Suppressor macrophage treated with lipopolysaccharide for 4 hours (primary cell): Measurements from ENCODE around the gene PPM1D.

ENCODE experiments used
- DNase-seq: peaks from one replicate; pipeline ENCODE4 v3.0.0-alpha.2; 2020

The PPM1D gene

DNA sequence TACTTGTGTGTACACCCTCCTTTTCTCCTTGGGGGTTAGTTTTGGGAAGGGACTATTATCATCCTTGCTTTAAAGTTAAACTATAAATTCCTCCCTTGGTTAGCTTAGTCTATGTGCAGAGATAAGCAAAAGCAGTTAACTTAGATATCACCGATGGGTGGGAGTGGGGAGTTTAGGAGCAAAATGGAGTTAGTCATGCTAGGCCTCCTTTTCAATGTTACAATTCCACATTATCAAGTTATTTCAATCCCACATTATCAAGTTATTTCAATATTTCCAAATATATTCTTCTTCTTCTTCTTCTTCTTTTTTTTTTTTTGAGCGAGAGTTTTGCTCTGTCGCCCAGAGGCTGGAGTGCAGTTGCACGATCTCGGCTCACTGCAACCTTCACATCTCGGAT, 76.0 kb downstream of the PPM1D start:
- DNase-seq: no peak

DNA sequence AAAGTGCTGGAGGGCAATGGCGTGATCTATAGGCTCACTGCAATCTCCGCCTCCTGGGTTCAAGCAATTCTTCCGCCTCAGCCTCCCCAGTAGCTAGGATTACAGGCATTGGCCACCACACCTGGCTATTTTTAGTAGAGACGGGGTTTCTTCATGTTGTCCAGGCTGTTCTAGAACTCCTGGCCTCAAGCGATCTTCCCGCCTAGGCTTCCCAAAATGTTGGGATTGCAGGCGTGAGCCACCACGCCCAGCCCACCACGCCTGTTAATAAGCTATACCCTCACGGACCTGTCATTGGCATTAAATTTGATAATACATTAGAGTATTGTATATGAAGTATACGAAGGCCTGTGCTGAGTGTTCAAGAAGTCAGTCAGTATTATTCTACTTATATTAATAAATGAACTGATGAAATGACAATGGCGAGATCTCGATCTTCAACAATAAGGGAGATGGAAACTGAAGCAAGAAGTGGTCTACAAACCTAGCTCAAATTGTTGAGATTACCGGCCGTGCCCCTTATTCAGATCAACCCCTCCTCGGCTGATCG, 76.8 kb downstream of the PPM1D start:
- no peak for DNase-seq

DNA sequence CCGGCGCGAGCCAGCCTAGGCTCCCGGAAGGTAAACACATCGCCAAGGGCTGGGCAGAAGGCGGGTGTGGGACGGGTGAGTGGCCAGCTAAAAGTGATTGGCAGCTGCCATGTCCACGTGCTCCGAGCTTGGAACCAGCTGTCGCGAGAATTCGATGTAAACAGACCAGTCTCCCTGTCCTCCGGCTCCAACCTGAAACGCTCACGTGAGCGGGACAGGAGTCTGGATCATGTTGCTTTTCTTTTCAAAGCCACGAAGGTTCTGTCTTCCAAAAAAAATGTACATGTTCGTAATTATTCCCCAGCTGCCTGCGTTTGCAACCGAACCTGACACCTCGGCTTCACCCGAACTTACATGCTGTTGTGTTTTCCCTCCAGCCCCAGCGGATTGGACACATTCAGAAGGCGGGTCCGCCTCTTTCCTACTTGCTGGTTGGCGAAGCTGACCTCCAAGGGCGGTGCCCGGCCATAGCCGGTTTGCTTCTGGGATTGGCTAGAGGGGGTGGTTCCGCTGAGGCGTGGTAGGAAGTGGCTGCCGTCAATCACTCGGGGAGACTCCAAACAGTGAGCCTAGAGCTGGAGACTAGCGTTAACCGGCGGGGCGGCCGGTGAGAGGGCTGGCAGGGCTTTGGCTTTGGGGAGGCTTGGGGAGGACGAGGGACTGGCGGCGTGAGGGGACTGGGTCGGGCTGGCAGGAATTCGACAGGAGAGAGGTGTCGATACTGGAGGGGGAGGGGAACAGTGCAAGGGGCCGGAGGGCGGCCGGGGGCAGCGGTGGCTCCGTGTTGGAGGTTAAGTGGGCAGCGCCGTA, 77.5 kb downstream of the PPM1D start, which contains the start of gene BCAS3:
BCAS3 (plus strand) TSS at position 544 of the 810 bp plus-strand sequence.
- peak; percentile 99 for DNase-seq

DNA sequence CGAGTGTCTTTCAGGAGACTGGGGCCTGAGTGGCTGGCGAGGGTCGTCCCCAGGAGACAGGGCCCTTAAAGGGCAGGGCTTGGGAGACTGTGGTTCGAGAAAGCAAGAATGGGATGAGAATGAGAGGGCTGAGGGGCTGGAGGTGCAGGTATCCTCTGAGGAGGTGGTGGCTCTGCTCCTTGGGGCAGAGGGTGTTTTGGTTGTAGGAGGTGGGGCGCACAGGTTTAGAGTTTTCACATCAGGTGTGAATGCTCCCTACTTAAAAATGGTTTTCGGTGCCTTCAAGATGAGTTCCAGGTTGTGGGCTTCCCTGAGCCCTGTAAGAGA, 78.1 kb downstream of the PPM1D start:
- no peak for DNase-seq

DNA sequence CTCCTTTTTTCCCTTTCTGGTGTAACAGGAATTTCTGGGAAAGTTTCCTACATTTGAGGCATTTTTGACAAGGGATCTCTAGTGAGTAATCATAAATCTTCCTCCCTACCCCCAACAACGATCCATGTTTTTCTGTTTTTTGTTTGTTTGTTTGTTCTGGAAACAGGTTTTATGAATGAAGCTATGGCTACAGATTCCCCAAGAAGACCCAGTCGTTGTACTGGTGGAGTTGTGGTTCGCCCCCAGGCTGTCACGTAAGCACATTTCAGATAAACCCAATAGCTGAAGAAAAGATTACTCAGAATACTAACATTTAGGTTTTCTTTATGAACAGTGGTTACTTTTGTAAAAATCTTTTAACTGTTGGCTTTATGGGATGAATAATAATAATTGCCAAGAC, 79.3 kb downstream of the PPM1D start:
- DNase-seq: no peak

DNA sequence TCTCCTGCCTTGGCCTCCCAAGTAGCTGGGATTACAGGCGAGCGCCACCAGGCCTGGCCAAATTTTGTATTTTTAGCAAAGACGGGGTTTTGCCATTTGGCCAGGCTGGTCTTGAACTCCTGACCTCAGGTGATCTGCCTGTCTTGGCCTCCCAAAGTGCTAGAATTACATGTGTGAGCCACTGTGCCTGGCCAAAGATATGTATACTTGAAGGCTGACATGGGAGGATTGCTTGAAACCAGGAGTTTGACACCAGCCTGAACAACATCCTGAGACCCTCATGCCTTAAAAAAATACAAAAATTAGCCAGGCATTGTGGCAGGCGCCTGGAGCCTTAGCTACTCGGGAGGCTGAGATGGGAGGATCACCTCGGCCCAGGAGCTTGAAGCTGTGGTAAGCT, 80.8 kb downstream of the PPM1D start:
- DNase-seq: no peak

DNA sequence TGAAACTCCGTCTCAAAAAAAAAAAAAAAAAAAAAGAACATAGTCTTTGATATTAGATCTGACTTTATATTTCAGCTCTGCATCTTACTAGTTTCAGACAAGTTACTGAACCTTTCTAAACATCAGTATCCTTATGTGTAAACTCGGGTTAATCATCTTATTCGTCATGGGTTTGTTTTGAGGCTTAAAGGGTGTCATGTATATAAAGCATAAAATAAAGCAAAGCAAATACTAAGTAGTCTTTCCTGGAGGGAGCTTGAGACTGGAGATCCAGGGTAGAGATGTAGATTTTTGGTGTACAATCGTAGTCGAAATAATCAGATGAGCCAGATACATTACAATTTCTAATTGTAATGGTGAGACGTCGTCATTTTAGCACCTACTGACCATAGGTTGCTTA, 85.4 kb downstream of the PPM1D start:
- no peak for DNase-seq

DNA sequence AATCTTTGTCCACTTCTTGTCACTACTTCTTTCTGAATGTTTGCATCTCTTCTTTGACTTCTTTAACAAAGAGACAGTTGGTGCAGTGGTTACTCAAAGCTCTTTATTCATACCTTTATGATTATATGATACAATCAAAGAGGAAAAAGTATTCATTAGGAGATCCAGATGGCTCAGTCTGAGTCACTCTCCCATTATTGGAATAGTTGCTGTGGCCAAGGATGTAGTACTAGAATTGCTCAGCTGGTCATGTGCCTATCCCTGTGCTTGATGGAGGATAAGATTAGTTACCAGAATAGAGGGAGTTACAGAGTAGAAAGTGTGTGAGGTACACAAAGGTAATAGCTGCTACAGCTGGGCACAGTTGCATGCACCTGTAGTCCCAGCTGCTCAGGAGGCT, 96.0 kb downstream of the PPM1D start:
- no peak for DNase-seq

DNA sequence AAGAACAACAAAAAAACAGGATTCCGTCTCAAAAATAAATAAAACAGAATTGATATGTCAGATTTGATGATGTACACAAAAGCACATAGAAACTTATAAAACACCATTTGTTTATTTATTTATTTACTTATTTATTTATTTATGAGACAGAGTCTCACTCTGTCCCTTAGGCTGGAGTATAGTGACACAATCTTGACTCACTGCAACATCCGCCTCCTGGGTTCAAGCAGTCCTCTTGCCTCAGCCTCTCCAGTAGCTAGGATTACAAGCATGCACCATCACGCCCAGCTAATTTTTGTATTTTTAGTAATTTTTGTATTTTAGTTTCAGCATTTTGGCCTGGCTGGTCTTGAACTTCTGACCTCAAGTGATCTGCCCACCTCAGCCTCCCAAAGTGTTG, 99.1 kb downstream of the PPM1D start:
- no peak for DNase-seq

DNA sequence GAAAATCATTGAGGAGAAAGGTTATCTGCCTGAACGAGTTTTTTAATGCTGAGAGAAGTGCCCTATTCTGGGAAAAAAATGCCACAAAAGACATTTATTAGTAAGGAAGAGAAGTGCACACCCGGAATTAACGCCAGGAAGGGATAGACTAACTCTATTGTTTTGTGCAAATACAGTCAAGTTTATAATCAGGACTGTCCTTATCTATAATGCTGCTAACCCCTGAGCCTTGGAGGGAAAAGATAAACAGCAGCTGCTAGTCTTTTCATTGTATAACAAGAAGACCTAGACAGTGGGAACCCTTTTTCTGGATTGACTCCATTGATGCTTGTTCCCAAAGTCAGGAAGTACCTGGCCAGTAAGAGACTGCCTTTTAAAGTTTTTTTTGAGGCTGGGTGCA, 104.2 kb downstream of the PPM1D start:
- DNase-seq: no peak

DNA sequence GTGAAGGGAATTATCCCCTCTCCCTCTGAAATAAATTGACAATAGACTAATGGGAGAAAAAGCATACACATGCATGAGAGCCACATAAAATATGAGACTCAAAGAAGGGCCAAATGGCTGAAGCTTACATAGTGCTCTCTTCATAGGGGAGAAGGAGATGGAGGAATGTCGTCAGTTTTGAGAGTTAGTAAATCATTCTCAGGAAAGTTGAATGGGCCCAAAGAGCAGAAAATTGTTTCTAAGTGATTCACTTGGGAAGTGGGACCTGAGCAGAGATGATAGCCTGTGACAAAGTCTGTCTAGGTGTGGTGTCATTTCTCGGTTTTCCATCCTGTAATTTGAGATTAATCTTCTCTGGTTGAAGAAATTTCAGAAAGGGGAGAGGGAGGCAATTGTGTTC, 112.7 kb downstream of the PPM1D start:
- DNase-seq: no peak

DNA sequence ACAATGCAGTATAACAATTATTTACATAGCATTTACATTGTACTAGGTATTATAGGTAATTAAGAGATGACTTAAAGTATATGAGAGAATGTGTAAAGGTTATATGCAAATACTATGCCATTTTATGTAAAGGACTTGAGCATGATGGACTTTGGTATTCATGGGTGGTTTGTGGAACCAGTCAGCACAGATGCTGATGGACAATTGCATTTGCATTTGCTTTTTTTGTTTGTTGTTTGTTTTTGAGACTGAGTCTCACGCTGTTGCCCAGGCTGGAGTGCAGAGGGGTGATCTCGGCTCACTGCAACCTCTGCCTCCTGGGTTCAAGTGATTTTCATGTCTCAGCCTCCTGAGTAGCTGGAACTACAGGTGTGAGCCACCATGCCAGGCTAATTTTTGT, 113.6 kb downstream of the PPM1D start:
- DNase-seq: no peak
